MM.1S (cell line): ENCODE results near the gene GNB1.

Experiments
- CTCF ChIP-seq: fragments of 300-600 bp; sonication (generic); IDR thresholded peaks from 2 replicates; pipeline ENCODE4 v1.5.1; 2016; ENCODE audit warnings: antibody characterized with exemption, low read length, mixed read lengths
- EZH2 ChIP-seq: fragments of 300-600 bp; sonication (generic); optimal IDR thresholded peaks from 2 replicates; pipeline ENCODE3; 2017; ENCODE audit warnings: low read depth, mild to moderate bottlenecking, antibody characterized with exemption, low read length, mixed read lengths
- EZH2phosphoT487 ChIP-seq: fragments of 300-600 bp; sonication (generic); IDR thresholded peaks from 2 replicates; pipeline ENCODE4 v1.6.1; 2018; ENCODE audit warnings: antibody characterized with exemption, low read length

GRCh38 chr1:1911350-1912041 is 20.6 kb upstream of the GNB1 start:
- TF ChIP-seq EZH2, result no peak
- TF ChIP-seq CTCF, result no peak
- TF ChIP-seq EZH2phosphoT487, result no peak
